Measurements from ENCODE around the gene RPL12.

GRCh38 chr9:127450243-127450760 is 904 bp downstream of the RPL12 start:
- TF ChIP-seq CTCF (IDR thresholded peaks at IDR 0.05) (no peak), POLR2A (IDR thresholded peaks at IDR 0.05) (no peak)

Measured in Peyer's patch (tissue), 4 donors.